Smooth muscle cell (in vitro differentiated cells): ENCODE results near the gene BIRC5. TPM values are rescaled to one million over a fixed set of nuclear protein-coding genes. Genes with fewer than 3 reads are reported as not detected.
A peak's percentile ranks its signal among the peaks of the same experiment; 100 is the strongest.

Experiments used
- DNase-seq: peaks from one replicate; lab custom pipeline; 2025; ENCODE audit not compliant: unreplicated experiment; lab: John Stamatoyannopoulos, UW
- H2AFZ ChIP-seq: fragments of 200-600 bp; sonication (generic); 2 replicates; pipeline ENCODE4 v1.6.0; 2016; ENCODE audit warnings: antibody characterized with exemption, low read depth, mild to moderate bottlenecking
- H3F3A ChIP-seq: fragments of 200-600 bp; sonication (generic); 2 replicates; pipeline ENCODE4 v1.6.0; 2017; ENCODE audit warnings: antibody characterized with exemption, low read depth
- H3K27ac ChIP-seq: fragments of 200-600 bp; sonication (generic); 2 replicates; pipeline ENCODE4 v1.5.1; 2016; ENCODE audit warnings: low read depth, mild to moderate bottlenecking
- H3K27me3 ChIP-seq: fragments of 200-600 bp; sonication (generic); 2 replicates; pipeline ENCODE4 v1.6.1; 2016; ENCODE audit warnings: low read depth, mild to moderate bottlenecking
- H3K36me3 ChIP-seq: fragments of 200-600 bp; sonication (generic); 2 replicates; pipeline ENCODE4 v1.5.1; 2016; ENCODE audit warnings: low read depth
- H3K4me1 ChIP-seq: fragments of 200-600 bp; sonication (generic); 2 replicates; pipeline ENCODE4 v1.5.1; 2016; ENCODE audit warnings: low read depth
- H3K4me2 ChIP-seq: fragments of 200-600 bp; sonication (generic); 2 replicates; pipeline ENCODE4 v1.6.0; 2016; ENCODE audit warnings: mild to moderate bottlenecking
- H3K4me3 ChIP-seq: fragments of 200-600 bp; sonication (generic); 2 replicates; pipeline ENCODE4 v1.5.1; 2016; ENCODE audit warnings: mild to moderate bottlenecking
- H3K79me2 ChIP-seq: fragments of 200-600 bp; sonication (generic); 2 replicates; pipeline ENCODE4 v1.6.0; 2016; ENCODE audit warnings: low read depth, mild to moderate bottlenecking
- H3K9ac ChIP-seq: fragments of 200-600 bp; sonication (generic); 2 replicates; pipeline ENCODE4 v1.6.0; 2016; ENCODE audit warnings: low read depth
- H3K9me3 ChIP-seq: fragments of 200-600 bp; sonication (generic); replicated peaks from 2 replicates; pipeline ENCODE4 v1.5.1; 2016; ENCODE audit warnings: low read depth
- H4K20me1 ChIP-seq: fragments of 200-600 bp; sonication (generic); 2 replicates; pipeline ENCODE4 v1.6.0; 2016; ENCODE audit warnings: low read depth
- WGBS: methylation state at CpG from one replicate; pipeline ENCODE4 v1.1.7; 2016; ENCODE audit warnings: low lambda C conversion rate; 5-methylcytosine and 5-hydroxymethylcytosine counted together
- polyA plus RNA-seq: library from polyadenylated mRNA; unstranded; fragments of >200 nt; fragmentation: Nextera tagmentation; extraction: Ambion mirVana; gene quantifications from 2 replicates; pipeline ENCODE4 v1.2.1, GENCODE V29; 2016
- total RNA-seq: library from RNA; depleted of rRNA; stranded (reverse); fragments of >200 nt; gene quantifications from 2 replicates; pipeline ENCODE4 v1.2.3, GENCODE V29; 2014
- TF ChIP-seq, protein P1 (sequence below): fragments of 200-600 bp; sonication (generic); IDR thresholded peaks from 2 replicates; pipeline ENCODE4 v1.5.1; 2017; ENCODE audit warnings: borderline replicate concordance, mild to moderate bottlenecking, antibody characterized with exemption; ENCODE audit not compliant: insufficient read depth, poor library complexity, severe bottlenecking

The BIRC5 gene
- total and polyA plus RNA-seq, 2 experiments from 2014 or later = 7.7 to 15.6 TPM

DNA sequence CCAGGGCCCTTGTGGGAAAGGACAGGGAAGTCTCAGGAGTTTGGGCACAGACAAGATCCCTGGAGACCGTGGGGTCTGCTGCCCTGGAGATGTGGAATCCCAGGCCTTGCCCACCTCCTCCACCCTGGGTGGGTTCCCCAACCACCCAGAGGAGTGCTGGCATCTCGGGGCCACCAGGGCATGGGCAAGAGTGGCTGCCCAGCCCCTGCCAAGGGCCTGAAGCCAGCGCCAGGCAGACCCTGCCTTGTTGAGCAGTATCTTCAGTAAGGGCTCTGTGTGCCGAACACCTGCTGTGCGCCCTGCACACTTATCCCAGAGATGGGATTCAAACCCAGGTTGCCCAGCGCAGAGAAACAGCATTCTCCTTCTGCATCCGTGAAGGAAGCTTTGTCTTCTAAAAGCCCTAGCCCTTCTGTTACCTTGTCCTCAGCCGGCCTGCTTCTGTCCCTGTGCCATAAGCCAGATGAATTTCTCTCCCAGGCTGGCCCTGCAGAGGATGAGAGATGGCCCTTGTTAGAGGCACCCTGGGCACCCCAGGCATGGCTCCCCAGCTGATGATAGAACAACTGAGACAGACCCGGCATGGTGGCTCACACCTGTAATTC is 49.8 kb downstream of the BIRC5 start:
- Histone ChIP-seq H3F3A (no peaks in the 10 kb centered on the region), H2AFZ (no peak overlapping the region), H3K4me3 (no peak overlapping the region), H3K9ac (no peak overlapping the region), H3K9me3 (no peaks in the 10 kb centered on the region), H3K79me2 (peaks cover 6% of the 10 kb centered on the region), H4K20me1 (no peaks in the 10 kb centered on the region), H3K4me2 (no peak overlapping the region), H3K27ac (peak overlapping the region; percentile 38), H3K27me3 (no peaks in the 10 kb centered on the region), H3K36me3 (no peaks in the 10 kb centered on the region), H3K4me1 (peaks cover 22% of the 10 kb centered on the region)
- WGBS = 93% methylated on average over 9 of the region's 9 CpGs
- TF ChIP-seq, protein P1, sequence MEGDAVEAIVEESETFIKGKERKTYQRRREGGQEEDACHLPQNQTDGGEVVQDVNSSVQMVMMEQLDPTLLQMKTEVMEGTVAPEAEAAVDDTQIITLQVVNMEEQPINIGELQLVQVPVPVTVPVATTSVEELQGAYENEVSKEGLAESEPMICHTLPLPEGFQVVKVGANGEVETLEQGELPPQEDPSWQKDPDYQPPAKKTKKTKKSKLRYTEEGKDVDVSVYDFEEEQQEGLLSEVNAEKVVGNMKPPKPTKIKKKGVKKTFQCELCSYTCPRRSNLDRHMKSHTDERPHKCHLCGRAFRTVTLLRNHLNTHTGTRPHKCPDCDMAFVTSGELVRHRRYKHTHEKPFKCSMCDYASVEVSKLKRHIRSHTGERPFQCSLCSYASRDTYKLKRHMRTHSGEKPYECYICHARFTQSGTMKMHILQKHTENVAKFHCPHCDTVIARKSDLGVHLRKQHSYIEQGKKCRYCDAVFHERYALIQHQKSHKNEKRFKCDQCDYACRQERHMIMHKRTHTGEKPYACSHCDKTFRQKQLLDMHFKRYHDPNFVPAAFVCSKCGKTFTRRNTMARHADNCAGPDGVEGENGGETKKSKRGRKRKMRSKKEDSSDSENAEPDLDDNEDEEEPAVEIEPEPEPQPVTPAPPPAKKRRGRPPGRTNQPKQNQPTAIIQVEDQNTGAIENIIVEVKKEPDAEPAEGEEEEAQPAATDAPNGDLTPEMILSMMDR = no peak
- no peak for DNase-seq

DNA sequence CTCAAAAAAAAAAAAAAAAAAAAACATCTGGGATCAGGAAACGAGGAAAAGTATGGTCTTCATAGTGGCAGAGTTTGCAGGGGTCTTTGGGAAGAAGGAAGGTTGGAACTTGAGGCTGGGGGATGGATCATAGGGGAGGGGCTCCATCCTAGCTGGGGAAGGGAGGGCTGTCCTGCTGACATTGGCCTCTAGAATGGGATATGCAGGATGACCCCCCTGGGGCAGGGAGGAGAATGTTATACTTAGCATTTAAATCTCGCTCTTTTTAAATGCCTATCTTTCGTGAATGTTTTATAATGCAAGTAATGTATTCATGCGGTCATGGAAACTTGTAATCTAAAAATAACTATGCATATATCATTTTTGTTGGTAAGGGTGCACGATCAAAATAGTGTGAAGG is 50.5 kb downstream of the BIRC5 start:
- Histone ChIP-seq H3K4me2 (no peak overlapping the region), H3K4me3 (no peak overlapping the region), H3K4me1 (peaks cover 30% of the 10 kb centered on the region), H4K20me1 (no peaks in the 10 kb centered on the region), H2AFZ (no peak overlapping the region), H3K27me3 (no peaks in the 10 kb centered on the region), H3K79me2 (peaks cover 6% of the 10 kb centered on the region), H3F3A (no peaks in the 10 kb centered on the region), H3K36me3 (no peaks in the 10 kb centered on the region), H3K9ac (no peak overlapping the region), H3K9me3 (no peaks in the 10 kb centered on the region), H3K27ac (no peak overlapping the region)
- no peak for DNase-seq
- WGBS = 90% methylated on average over 5 of the region's 5 CpGs
- TF ChIP-seq, protein P1 = no peak

DNA sequence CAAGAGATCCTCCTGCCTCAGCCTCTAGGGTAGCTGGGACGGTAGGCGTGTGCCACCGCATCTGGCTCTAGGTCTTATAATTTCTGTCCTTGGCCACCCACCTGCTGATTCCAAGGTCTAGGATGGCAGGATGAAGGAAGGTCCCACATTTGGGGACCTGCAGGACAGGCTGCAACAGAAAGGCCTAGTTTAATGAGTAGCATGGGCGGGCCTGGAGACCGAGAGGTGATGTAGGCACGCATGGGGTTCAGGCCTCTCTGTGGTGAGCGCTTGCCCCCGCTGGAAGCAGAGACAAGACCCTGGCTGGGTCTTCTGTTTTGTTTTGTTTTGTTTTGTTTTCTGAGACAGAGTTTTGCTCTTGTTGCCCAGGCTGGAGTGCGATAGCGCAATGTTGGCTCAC is 51.1 kb downstream of the BIRC5 start:
- H3K9ac ChIP-seq = no peak overlapping the region
- no peak overlapping the region for H3K4me2 ChIP-seq
- H3K9me3 ChIP-seq = no peaks in the 10 kb centered on the region
- no peak overlapping the region for H2AFZ ChIP-seq
- WGBS = 95% methylated on average over 10 of the region's 10 CpGs
- H3K79me2 ChIP-seq = peaks cover 6% of the 10 kb centered on the region
- H4K20me1 ChIP-seq = no peaks in the 10 kb centered on the region
- DNase-seq = no peak
- H3F3A ChIP-seq = peaks cover 3% of the 10 kb centered on the region
- TF ChIP-seq, protein P1 = no peak
- H3K27ac ChIP-seq = no peak overlapping the region
- no peaks in the 10 kb centered on the region for H3K27me3 ChIP-seq
- peaks cover 35% of the 10 kb centered on the region for H3K4me1 ChIP-seq
- H3K36me3 ChIP-seq = no peaks in the 10 kb centered on the region
- no peak overlapping the region for H3K4me3 ChIP-seq

DNA sequence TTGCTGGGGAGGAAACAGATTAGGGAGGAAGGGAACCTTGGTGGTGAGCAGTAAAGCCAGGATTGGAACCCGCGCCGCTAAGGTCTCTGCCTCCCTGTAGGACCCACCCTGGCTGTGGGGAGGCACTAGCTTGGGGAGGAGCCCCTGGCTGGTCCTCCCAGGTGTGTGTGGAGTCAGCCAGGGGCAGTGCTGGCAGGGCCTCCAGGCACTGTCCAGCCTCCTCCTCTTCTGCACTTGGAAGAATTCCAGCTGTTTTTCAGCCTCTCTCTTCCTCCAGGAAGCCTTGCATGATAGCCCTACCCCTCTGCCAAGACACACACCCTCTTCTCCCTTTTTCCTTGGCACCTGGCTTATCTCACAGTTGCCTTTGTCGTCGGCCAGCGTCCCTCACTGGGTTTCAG is 52.2 kb downstream of the BIRC5 start:
- peaks cover 4% of the 10 kb centered on the region for H3F3A ChIP-seq
- TF ChIP-seq, protein P1 = no peak
- no peak for DNase-seq
- H3K9ac ChIP-seq = no peak overlapping the region
- H3K36me3 ChIP-seq = no peaks in the 10 kb centered on the region
- H3K9me3 ChIP-seq = no peaks in the 10 kb centered on the region
- no peaks in the 10 kb centered on the region for H3K27me3 ChIP-seq
- 76% methylated on average over 6 of the region's 6 CpGs for WGBS
- H3K27ac ChIP-seq = peak overlapping the region; percentile 38
- H3K4me3 ChIP-seq = no peak overlapping the region
- no peaks in the 10 kb centered on the region for H4K20me1 ChIP-seq
- no peak overlapping the region for H3K4me2 ChIP-seq
- H2AFZ ChIP-seq = no peak overlapping the region
- peaks cover 42% of the 10 kb centered on the region for H3K4me1 ChIP-seq
- H3K79me2 ChIP-seq = peaks cover 6% of the 10 kb centered on the region
